CD4-positive, alpha-beta T cell treated with Interleukin-6 for 4 hours (primary cell): ENCODE data around the gene ELK1.
"Not testable (repeated sequence)": the region's sequence is repeated elsewhere in the genome, so short reads cannot be mapped to it uniquely, and the experiment has no call there.

ENCODE experiments used
- DNase-seq: peaks from one replicate; pipeline ENCODE4 v3.0.0-alpha.2; 2020; ENCODE audit warnings: mixed read lengths

Gene ELK1, protein sequence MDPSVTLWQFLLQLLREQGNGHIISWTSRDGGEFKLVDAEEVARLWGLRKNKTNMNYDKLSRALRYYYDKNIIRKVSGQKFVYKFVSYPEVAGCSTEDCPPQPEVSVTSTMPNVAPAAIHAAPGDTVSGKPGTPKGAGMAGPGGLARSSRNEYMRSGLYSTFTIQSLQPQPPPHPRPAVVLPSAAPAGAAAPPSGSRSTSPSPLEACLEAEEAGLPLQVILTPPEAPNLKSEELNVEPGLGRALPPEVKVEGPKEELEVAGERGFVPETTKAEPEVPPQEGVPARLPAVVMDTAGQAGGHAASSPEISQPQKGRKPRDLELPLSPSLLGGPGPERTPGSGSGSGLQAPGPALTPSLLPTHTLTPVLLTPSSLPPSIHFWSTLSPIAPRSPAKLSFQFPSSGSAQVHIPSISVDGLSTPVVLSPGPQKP

DNA sequence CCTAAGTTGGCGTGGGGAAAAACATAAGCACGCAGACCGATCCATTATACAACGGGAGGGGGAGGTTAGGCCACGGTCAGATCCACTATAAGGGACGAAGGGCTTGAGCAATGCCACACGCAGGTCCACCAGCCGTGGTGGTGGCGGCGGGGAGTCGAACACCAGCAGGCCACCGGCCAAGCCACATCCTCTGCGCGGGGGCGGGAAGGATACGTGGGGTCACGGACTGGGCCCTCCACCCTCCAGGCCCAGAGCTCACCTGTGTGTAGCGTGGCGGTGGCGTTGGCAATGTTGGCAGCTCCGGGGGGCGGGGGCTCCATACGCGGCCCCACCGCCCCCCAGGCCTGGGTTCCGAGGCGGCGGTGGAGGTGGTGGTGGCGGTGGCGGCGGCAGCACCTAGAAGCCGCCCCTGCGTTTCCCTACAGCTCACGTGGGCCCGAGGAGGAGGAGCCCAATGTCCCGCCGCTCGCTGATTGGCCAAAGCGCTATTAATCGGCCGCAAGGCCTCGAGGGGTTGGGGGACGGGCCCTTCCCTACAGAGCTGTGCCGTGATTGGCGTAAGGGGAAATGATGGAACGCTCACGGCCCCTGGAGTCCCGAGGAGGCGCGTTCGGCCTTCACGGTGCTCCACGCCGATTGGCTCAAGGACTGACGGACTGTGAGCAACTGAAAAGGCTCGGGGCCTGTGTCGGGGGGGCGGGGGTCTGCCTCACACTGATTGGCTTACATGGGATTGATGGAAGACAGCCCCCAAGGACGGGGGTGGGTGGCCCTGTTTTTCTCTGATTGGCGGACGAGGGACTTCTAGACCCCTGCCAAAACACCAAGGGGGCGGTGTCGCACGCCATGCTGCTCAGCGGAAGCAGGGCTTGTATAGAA lies at the start of gene ELK1:
ELK1 (minus strand) TSS at position 400 of the 879 bp plus-strand sequence. CDS start 9,122 bp downstream, outside the sequence.
- peak; percentile 91 for DNase-seq

DNA sequence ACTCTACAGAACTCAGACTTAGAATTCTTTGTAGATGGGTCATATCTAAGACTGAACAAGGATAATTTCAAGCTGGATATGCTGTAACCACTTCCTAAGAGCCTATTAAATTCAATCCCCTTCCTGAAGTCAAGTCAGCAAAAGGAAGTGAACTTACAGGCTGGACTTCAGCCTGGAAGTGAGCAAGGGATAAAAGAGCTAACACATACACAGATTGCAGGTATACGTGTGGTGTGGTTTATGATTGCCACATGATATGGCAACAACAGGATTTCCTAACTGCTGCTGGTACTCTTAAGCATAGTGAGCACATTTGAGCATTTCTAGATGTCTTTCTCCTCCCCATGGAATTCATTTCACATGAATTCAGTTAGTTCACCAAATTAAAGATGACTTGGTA lies 46.8 kb upstream of the ELK1 start:
- DNase-seq, result no peak

DNA sequence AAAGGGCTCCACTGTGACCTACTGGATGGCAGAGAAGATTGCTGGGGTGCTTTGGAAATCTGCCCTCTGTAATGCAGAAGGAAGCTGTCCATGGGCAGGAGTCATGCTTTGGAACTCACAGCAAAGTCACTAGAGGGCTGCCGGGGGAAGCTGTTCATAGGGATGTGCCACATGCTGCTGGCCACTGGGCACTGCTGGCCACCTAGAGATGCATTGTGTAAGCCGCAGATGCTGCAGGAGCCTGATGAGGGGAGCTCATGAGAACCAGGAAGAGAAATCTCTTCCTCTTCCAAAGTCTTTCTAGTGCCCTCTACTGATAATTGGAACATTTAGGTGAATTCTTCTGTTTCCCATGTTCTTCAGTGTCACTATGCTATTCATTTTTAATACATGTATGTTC lies 39.8 kb upstream of the ELK1 start:
- no peak for DNase-seq

- no peak for DNase-seq
Measured at GRCh38 chrX:47687263-47687662, 36.9 kb upstream of the ELK1 start.

- no peak for DNase-seq
Measured at GRCh38 chrX:47683829-47684205, 33.5 kb upstream of the ELK1 start.

- no peak for DNase-seq
Measured at GRCh38 chrX:47683184-47683828, 32.9 kb upstream of the ELK1 start.

- not testable (repeated sequence) for DNase-seq
Measured at GRCh38 chrX:47675959-47676859, 25.8 kb upstream of the ELK1 start.

GRCh38 chrX:47674776-47675175 lies 24.4 kb upstream of the ELK1 start:
- DNase-seq, result no peak

DNA sequence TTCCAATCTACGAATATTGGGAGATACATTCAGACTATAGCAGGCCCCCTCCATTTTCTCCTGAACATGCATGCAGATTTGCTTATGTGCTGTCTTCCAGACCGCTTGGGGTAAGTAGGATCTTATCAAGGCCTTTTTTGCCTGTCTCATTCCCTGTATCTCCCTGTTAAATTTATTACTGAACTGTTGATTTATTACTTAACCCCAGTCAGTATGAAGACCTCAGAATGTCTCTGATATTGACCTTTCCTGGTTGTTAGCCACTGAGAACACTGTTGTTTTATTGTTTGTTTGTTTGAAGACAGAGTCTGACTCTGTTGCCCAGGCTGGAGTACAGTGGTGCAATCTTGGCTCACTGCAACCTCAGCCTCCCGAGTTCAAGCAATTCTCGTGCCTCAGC lies 15.4 kb upstream of the ELK1 start:
- DNase-seq, result not testable (repeated sequence)

GRCh38 chrX:47664737-47665136 lies 14.4 kb upstream of the ELK1 start:
- DNase-seq, result no peak

- DNase-seq, result no peak
Measured at GRCh38 chrX:47662144-47662657, 11.8 kb upstream of the ELK1 start.

DNA sequence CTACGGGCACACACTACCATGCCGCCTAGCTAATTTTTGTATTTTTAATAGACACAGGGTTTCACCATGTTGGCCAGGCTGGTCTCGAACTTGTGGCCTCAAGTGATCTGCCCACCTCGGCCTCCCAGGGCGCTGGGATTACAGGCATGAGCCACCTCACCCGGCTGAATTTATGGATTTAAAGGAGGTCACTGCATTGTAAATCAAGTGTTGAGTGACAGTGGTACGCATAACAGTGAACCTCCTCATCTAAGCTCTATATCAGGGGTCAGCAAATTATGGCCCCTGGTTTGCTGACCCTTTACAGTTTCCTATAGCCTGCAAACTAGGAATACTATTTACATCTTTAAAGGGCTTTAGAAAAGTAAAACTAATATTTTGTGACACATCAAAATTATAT lies 11.2 kb upstream of the ELK1 start:
- no peak for DNase-seq

GRCh38 chrX:47659421-47659726 lies 9.0 kb upstream of the ELK1 start:
- no peak for DNase-seq

DNA sequence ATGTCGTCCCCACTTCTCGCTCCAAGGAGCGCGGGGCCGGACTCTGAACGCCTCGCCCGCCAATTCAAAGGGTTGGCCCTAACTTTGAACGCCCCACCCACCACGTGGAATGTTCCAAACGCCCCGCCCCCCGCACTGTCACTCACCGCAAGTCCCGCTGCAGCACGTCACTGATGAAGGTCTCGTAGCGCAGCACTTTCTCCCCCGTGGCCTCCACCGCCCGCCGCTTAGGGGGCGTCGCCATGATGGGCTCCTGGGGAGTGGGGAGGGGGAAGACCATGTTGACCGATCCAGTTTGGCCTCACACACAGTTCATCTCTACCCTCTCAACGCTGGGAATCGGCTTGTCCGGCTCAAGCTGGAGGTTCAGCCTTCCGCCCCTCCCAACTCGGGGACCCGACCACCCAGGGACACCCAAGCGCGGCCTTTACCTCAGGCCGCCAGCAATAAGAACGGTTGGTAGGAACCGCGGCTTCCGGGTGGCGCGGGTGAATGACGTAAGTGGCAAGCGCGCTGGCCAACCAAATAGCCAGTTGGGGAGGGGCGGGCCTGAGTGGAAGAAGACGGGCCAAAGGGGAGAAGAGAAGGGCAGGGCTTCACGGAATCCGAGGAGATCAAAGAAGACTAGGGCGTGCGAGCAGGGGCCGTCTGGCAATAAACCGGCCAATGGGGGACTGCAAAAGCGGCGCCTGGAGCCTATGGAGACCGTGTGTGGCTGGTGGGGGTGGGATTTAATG lies 8.5 kb upstream of the ELK1 start, which contains the start of gene UXT:
UXT (minus strand) TSS at position 497 of the 737 bp plus-strand sequence; CDS start at position 244, 253 bp downstream.
- DNase-seq, result peak; percentile 92

GRCh38 chrX:47658301-47658683 lies 7.9 kb upstream of the ELK1 start:
- DNase-seq, result no peak

GRCh38 chrX:47651043-47651905 lies 911 bp upstream of the ELK1 start:
- no peak for DNase-seq

- DNase-seq, result no peak
Measured at GRCh38 chrX:47649781-47650163, 591 bp downstream of the ELK1 start.

DNA sequence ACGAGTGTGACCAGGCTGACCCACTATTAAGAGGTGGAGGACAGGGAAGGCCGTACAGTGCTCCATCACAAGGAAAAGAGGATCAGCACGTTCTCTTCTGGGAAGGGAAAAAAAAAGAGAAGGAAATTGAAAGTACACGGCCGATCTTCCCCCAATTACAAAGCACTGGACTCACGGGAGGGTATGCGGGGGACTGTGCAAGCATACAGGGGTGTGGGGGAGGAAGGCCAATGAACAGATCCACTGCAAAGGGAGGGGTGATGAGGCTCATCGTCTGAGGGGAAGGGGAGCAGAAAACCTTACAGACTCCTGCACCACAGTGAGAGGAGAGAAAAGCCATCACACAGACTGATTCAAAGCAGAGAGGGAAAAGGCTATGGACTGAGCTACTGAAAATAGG lies 1.1 kb downstream of the ELK1 start:
- DNase-seq, result no peak

- no peak for DNase-seq
Measured at GRCh38 chrX:47648376-47648775, 2.0 kb downstream of the ELK1 start.

GRCh38 chrX:47646636-47647035 lies 3.7 kb downstream of the ELK1 start:
- DNase-seq, result no peak
